GM19025 (cell line): Measurements from ENCODE around the gene CHST5.
A peak's percentile ranks its signal among the peaks of the same experiment; 100 is the strongest.
"Not testable (repeated sequence)": the region's sequence is repeated elsewhere in the genome, so short reads cannot be mapped to it uniquely, and the experiment has no call there.

ENCODE experiments used
- ATAC-seq: cut with Tn5 transposase; IDR thresholded peaks from one replicate; pipeline ENCODE4 v1.9.1; 2021; ENCODE audit warnings: mild to moderate bottlenecking, low read depth, moderate library complexity; ENCODE audit not compliant: unreplicated experiment

Gene CHST5

DNA sequence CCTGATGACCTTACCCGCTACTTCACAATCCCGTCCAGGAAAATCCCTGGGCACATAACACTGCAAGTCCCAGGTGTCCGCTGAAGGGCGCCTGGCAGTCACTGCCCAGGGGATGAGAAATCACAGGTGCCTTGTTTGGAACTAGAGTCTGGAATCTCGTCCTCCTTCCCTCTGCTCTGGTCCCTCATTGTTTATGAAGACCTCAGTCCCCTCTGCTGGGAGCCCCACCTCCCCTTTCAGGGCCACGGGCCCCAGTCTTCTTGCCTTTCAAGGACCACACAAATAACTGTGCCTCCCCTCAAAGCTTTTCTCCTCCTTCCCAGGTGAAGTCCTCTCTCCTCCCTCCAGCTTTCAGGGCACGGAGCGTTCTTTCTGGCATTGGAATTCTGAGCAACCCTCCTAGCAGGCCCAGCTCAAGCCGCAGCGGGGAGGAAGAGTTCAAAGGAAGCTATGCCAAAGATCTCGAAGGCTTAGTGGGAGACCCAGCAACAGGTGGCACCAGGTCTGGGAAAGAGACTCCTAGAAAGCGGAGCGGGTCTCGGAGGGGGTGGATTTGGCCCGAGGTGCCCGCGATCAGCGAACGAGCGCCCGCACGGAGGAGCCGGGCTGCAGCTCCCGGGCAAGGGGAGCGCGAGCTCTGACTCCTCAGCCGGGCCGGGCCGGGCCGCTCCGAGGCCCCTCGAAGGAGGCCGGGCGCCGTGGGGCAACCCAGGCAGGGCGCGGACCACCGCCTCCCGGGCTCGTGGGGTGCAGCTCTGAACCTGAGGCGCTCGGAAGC lies 19.5 kb downstream of the CHST5 start:
- peak; percentile 16 for ATAC-seq

DNA sequence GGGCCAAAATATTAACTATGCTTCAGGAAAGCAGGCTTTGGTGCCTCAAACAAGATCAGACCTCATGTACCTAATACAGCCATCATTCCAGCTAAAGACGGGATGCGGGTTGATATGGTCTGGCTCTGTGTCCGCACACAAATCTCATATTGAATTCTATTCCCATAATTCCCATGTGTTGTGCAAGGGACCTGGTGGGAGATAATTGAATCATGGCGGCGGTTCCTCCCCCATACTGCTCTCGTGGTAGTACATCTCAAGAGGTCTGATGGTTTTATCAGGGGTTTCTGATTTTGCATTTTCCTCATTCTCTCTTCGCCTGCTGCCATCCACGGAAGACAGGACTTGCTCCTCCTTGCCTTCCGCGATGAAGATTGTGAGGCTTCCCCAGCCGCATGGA lies 21.6 kb downstream of the CHST5 start:
- ATAC-seq = no peak

DNA sequence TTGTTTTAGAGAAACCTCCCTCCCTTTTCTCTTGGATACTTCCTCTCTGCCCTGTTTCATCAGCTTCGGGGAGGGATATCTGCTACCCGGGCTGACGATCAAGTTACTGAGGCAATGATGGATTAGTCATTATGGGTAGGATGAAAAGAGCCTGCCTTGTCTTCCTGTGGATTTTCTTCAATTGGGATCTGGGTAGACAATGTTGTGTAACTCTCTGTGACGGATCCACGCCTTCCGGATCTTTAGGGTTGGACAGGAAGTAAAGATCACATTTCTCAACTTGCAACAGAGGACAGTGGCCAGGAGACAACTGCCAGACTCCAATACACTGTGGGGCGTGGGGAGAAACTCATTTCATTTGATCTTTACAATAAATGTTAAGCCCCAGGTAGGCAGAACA lies 29.3 kb downstream of the CHST5 start:
- no peak for ATAC-seq

DNA sequence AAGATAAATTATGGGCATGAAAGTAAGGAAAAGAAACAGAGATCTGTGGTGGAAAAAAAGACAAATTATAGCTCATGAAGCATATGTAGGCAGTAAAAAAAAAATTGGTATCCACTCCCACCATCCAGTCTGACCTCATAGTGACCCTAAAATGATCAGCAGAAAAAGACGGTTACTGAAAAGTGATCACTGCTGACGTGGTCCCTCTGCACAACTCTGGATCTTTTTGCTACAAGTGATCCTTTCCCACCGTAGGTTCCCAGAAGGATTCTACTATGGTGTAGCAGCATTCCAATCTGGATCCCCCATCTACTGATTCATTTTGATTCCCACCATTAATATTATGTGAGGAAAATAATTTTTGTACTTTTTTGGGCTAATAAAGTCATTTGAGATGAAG lies 29.8 kb downstream of the CHST5 start:
- ATAC-seq = no peak

DNA sequence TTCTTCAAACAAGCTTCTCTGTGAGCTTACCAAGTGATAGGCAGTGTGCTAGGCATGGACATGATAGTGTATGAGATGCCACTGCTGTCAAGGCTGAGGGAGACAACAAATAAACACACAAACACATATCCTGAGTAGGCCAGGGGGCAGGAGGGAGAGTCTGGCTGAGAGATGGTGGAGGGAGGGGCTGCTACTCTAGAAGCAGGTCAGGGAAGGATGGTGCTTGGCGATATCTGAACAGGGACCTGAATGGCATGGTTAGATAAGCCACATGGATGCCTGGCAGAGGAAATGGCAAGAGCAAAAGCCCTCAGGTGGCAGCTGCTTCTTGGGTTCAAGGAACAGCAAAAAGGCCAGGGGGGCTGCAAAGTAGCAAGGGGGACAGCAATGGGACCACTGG lies 32.1 kb downstream of the CHST5 start:
- no peak for ATAC-seq

DNA sequence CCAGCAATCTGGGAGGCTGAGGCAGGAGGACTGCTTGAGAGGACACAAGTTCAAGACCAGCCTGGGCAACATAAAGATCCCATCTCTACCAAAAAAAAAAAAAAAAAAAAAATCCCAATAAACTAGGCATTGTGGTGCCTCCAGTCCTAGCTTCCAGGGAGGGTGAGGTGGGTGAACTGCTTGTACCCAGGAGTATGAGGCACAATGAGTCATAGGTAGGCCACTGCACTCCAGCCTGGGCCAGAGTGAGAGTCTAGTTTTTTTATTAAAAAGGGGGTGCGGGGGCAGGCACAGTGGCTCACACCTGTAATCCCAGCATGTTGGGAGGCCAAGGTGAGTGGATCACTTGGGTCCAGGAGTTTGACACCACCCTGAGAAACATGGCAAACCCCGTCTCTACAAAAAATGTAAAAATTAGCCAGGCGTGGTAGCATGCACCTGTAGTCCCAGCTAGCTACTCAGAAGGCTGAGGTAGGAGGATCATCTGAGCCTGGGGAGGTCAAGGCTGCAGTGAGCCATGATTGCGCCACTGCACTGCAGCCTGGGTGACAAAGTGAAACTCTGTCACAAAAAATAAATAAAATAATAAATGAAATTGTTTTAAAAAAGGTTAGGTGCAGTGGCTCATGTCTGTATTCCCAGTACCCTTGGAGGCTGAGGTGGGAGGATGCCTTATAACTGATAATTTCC lies 32.8 kb downstream of the CHST5 start:
- no peak for ATAC-seq

DNA sequence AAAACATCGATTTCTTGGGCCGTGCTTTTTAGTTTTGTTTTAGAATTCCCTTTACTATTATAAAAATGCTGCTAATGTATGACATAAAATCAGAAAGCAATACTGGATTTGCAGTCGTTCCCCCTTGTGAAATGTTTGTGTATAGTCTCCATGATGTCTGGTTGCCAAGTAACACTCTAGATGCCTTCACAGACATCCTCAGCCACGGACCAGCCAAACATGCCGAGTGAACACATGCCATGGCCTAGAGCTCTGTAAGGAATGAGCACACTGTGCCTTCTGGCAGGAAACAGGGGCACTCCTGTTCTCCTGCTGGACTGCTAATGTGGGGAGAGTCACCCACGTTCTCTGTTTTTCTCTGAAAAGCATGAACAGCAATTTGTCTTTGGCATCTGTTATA lies 34.1 kb downstream of the CHST5 start:
- not testable (repeated sequence) for ATAC-seq

DNA sequence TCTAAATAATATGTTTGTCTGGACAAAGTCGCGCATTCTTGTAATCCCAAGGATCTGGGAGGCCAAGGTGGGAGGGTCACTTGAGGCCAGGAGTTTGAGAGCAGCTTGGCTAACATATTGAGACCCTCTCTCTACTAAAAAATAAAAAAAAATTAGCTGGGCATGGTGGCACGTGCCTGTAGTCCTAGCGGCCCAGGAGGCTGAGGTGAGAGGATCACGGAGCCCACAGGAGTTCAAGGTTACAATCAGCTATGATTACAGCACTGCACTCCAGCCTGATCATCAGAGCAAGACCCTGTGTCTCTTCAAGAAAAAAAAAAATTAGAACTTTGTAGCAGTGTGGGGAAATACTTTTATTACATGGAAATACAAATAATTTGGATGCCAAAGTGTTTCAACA lies 34.5 kb downstream of the CHST5 start:
- no peak for ATAC-seq

DNA sequence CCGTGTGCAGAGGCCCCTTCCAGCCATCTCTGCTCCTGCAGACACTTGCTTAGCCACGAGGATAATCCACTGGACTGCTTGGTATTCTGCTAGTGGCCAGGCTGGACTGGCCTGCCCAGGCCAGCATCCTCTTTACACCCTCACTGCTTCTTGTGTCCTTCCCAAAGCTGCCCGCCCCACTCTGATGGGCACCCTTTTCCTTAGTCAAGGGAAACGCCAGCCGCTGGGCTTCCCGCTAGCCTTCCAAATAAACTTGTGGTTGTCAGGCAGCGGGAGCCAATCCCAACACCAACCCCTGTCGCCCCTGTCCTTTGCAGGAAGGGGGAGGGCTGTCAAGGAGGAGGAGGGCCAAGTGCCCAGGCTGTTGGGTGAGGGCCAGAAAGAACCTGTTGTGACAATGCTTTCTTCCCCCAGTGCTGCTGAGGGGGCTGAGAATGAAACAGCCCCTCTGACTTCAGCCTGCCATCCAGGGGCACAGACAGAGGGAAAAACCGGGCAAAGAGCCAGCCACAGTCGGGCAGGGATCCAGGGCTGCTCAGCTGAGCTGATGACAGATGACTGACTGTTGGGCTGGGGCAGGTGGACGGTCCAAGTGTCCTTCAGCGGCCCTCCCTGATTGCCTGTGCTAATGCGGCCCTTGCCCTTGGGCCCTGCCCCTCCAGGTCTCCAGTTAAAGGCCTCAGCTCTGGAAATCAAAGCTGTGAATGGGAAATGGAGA lies 37.1 kb downstream of the CHST5 start:
- ATAC-seq = not testable (repeated sequence)

DNA sequence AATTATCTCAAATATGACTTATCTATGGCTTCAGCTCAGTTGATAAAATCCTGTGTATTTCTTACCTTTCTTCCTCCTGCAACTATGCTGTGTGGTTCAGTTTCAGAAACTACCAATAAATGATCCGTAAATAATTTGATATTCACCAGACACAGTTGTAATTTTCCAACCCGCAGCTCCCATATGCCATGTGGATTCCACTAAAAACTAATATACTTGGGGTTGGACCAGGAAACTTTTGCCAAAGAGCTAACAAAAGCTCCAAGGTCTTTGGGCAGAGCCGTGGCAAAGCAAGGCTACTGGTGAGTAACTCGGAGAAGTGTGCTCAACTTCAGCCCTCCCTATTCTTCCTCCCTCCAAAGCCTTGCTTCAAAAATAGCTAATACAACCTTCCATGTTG lies 38.4 kb downstream of the CHST5 start:
- no peak for ATAC-seq

DNA sequence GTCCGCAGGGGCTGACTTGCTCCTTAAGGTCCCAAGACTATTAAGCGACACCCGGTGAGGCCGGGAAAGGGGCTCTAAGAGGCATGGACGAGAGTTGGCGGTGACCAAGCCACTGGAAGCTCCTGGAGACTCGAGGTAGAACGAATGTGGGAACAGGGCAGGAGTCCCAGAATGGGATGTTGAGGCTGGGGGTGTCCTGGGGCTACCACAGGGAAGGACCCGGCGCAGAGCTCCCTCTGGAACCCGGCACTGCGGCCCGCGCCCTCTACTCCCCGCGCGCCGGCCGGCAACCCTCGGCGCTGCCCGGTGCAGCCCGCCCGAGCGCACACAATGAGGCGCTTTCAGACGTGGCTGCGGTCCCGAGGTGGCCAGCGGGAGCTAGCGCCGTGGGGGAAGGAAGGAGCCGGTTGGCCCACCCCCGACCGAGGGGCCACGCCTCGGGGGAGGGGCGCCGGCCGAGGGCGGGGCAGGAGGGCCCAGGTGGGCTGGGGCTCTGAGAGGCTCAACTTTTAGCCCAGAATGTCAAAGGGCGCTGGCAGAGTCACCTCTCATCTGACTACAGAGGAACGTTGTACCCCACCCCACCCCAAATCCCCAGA lies 40.7 kb downstream of the CHST5 start, which contains the start of gene CHST6:
Gene CHST6, minus strand, starts transcription at position 366 of the 599 bp plus-strand sequence. CDS start 15,613 bp downstream, outside the sequence.
- ATAC-seq = no peak

DNA sequence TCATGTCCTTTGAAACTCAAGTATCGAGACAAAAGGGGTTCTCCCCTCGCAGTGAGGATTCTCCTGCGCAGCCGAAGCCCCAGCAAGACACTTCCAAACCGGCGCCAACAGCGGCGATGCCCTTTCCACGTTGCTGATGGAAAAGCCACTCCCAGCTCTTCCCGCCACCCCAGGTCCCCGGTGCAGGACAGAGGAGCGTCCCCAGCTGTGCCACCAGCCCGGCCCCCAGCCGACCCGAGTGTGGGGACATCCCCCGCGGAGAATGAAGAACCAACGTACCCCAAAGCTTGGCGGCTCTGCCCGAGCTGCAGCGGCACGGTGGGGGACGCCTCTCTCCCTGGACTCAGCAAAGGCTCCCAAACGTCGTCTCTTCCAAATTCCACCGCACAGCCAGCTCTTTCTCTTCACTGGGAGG lies 41.2 kb downstream of the CHST5 start:
- ATAC-seq = no peak

DNA sequence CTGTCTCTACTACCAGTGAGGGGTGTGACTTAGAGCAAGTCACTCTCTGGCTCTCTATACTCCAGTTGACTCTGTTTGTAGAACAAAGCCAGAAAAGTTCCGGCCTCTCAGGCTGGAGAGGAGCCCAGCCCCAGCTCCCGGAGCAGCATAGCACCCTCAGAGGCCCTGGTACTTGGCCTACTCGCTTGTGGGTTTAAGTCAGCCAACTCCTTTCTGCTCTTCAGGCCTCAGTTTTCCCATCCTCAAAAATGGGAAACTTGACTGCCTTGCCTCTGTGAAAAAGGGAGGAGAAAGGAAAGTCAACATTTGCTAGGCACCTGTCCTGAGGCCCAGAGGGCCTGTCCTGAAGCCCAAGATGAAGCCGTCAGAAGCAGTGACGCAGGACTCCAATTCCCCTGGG lies 41.7 kb downstream of the CHST5 start:
- ATAC-seq = no peak

DNA sequence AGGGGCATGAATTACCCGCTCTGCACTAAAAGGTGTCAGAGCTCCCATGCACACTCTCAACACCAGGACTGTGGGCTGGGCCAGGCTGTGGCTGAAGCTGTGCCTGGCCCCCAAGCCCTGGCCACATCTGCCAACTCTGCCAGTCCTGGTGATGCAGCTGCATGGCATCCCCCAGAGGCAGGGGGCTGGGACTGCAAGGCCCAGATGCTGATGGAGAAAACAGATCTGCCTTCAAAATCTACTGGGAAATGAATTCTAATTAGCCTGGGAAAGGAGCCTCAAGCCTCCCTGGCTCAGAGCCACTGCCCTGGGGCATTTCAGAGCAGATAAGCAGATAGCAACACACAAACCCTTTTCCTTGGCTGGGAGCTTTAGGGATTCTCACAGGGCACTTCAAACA lies 44.0 kb downstream of the CHST5 start:
- ATAC-seq = no peak

DNA sequence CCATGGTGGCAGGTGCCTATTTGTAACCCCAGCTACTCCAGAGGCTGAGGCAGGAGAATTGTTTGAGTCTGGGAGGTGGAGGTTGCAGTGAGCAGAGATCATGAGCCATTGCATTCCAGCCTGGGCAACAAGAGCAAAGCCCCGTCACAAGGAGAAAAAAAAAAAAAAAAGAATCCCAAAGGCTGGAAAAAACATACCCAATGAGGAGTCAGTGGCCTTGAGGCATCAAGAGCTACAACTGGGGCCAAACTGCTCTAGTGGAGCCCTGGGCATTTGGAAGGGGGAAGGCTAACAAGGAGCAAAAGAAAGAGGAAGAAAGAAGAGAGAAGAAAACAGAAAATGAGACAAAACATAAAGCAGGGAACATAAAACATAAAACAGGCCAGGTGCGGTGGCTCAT lies 47.6 kb downstream of the CHST5 start:
- ATAC-seq = no peak

DNA sequence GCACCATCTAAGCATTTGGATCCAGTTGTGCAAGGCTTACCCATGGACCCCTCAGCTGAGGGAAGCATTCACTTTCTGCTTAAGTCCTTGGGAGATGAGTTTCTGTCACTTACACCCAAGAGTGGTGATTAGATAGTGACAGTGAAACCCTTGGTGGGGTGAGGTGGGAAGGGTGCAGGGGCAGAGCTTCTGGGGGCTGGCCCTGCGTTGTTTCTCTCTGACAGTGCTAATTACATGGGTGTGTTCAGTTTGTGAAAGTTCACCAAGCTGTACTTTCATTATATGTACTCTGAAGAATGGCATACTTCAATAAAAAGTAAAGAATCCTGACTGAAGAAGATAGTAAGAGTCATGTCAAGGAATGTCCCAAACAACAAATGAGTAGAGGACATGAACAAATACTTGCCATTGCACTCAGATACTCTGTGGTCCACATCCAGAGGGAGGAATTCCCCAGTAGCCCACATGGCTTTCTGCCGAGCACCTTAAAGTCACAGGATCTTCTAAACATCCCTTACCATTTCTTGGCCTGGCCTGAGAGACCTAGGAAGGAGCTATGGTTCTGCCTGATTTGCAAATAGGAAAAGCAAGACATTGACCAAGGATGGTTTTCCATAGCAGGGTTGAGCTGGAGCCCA lies 49.1 kb downstream of the CHST5 start:
- peak; percentile 56 for ATAC-seq

DNA sequence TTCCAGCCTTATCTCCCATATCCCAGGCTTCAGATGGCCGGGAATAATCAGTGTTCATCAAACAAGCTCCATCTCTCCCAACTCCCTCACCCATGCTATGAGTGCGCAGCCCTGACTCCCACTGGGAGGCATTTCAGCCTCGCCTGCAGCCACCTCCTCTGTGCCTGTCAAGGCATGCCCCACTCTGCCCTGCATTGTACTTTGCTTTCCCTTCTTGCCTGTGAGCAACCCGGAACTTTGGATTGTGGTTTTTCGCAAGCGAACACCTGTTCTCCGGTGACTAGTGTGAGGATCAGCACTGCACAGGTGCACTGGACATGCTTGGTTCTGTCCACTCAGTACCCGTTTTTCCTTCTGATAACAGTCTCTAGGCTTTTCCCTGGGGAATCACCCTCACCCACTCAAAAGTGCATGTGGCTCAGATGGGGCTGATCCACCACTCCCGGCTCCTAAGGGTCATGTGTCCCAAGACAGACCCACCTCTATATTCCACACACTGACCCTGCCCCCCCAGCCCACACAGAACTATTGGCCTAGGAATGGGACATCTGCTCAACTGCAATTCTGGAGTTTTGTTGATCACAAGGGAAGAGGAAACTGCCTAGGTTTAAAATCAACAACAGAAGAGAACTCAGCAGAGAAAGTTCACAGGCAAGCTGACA lies 49.8 kb downstream of the CHST5 start:
- ATAC-seq = peak; percentile 22

DNA sequence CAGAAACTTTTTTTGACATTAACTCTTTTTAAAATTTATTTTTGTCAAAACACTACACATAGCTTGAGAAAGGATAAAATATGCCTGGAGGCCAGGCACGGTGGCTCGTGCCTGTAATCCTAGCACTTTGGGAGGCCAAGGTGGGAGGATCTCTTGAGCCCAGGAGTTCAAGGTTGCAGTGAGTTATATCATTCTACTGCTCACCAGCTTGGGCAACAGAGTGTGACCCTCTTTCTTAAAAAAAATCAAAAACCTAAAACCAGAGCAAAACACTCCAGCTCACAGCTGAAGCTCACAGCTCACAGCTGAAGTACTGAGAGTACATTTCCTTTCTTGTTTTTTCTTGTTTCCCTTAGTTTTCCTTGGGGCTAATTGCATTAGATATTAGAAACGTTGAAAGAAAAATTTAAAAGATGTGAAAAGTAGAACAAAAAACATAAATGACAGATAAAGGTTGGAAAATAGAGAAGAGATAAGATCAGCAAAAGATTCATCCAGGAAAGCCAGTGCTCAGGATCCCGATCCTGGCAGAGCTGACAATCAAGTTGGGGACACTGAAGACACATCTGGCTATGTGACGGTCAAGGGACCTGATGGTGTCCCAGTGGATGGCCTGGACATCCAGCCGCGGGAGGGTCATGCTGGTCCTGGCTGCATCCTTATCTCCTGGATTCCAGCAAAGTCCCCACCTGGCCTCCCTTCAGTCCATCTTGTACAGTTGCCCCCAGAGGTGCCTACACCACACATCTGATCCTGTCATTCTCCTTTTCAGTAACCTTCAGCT lies 50.5 kb downstream of the CHST5 start:
- no peak for ATAC-seq

DNA sequence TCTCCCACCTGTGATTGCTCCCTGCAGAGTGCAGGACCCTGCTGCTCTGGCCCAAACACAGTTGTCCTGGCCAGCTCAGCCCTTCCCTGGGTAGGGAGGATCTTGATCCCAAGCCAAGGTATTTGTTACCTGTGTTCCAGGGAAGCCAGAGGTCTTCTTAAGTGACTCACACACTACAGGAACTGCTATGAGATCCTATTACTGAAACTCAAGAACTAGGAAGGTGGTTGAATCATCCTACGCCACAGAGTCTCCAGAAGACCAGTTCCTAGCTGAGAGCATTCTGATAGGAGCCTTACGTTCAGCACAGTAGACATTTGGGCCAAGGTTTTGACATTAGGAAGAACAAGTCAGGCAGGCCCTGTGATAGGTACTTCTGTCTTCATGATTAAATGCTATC lies 52.7 kb downstream of the CHST5 start:
- ATAC-seq = no peak
